HG03025 (cell line): ENCODE data around the gene UBXN10.

Source experiments
- ATAC-seq: cut with Tn5 transposase; IDR thresholded peaks from one replicate; pipeline ENCODE4 v1.9.1; 2021; ENCODE audit warnings: mild to moderate bottlenecking, moderate library complexity; ENCODE audit not compliant: unreplicated experiment, low FRiP score

The UBXN10 gene

DNA sequence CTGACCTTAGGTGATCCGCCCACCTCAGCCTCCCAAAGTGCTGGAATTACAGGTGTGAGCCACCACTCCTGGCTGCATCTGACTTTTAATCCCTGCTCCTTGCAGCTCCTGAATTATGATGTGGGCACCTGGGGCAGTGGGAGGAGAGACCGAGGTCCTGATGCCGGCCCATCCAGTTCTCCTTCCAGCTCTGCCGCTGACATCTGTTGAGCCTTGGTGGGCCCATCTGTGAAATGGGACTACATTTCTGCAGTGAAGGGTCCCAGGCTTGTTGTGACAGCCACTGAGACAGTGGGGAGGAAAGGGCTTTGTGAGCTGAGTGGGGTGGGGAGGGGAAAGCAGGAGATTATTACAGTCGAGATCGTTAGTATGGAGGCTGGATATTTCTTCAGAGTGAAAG lies 34.9 kb upstream of the UBXN10 start:
- no peak for ATAC-seq

DNA sequence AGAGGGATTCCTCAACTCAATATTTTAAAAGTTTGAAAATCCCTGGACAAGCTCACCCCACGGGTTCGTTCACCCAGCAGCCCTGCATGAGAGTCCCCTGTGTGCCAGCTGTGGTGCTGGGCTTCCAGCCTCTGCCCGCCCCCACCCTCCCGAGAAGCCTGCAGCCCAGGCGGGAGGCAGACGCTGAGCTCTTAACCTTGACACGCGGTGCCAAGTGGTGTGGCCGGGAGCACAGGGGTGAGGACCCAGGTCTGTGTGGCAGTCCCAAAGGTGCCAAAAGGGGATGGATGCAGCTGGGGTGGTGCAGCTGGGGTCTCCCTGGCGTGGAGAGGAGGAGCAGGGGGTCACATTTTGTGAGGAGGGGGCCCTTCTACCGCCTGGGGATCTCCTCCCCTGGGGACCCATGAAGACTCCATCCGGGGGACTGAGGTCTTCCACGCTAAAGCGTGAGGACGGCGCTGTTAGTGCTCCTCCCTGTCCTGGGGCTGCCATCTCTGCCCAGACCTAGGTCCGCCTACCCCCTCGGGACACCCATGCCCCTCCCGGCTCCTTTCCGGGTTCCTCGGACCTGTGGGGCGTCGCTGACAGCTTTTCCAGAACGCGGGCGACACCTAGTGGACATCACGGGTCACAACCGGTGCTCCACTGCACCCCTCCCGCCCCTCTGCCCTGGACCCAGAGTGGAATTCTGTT lies 33.8 kb upstream of the UBXN10 start:
- ATAC-seq: no peak

- no peak for ATAC-seq
These were observed 33.3 kb upstream of the UBXN10 start for GRCh38 chr1:20152599-20152930.

GRCh38 chr1:20153000-20153418 lies 32.9 kb upstream of the UBXN10 start:
- ATAC-seq: no peak

GRCh38 chr1:20154301-20154831 lies 31.5 kb upstream of the UBXN10 start:
- no peak for ATAC-seq

- ATAC-seq: no peak
These were observed 27.4 kb upstream of the UBXN10 start for GRCh38 chr1:20158358-20159070.

GRCh38 chr1:20160034-20160433 lies 25.9 kb upstream of the UBXN10 start:
- ATAC-seq: no peak

- no peak for ATAC-seq
These were observed 21.1 kb upstream of the UBXN10 start for GRCh38 chr1:20164694-20165202.

- no peak for ATAC-seq
These were observed 20.4 kb upstream of the UBXN10 start for GRCh38 chr1:20165522-20165951.

DNA sequence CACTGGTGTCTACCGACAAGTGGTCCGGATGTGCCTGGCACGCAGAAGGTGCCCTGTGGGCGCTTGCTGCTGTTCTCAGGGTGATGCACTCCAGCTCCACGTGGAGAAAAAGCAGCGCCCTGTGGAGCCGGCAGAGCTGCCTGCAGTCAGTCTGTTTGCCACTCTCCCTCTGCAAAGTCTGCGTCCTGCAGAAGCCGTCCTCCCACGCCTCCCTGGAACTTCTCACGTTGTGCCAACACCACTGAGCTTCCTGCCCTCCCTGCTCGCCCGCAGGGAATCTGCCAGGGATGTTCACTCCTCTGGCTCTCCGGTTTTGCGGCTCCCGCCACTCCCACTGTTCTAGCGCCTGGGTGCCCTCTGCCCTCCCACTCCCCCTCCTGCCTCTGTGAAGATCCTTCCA lies 19.8 kb upstream of the UBXN10 start:
- ATAC-seq: no peak

GRCh38 chr1:20167126-20167525 lies 18.8 kb upstream of the UBXN10 start:
- ATAC-seq: no peak

GRCh38 chr1:20168564-20169491 lies 17.1 kb upstream of the UBXN10 start:
- ATAC-seq: no peak

DNA sequence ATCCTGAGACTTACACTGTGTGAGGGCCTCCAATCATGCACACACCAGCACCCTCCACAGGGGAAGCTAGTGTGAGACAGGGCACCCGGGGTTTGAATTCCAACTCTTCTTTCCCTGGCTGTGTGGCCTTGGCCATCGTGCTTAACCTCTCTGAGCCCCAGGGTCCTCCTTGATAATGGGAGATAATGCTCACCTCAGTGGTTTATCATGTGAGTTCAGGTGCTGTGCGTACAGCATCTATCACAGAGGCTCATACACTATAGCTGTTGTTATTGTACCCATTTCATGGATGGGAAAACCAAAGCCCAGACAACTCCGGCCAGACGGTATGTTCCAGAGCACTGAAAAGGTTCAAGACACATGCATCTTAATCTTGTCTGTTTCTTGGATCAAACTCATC lies 16.0 kb upstream of the UBXN10 start:
- ATAC-seq: no peak

- no peak for ATAC-seq
These were observed 13.8 kb upstream of the UBXN10 start for GRCh38 chr1:20172033-20172590.

DNA sequence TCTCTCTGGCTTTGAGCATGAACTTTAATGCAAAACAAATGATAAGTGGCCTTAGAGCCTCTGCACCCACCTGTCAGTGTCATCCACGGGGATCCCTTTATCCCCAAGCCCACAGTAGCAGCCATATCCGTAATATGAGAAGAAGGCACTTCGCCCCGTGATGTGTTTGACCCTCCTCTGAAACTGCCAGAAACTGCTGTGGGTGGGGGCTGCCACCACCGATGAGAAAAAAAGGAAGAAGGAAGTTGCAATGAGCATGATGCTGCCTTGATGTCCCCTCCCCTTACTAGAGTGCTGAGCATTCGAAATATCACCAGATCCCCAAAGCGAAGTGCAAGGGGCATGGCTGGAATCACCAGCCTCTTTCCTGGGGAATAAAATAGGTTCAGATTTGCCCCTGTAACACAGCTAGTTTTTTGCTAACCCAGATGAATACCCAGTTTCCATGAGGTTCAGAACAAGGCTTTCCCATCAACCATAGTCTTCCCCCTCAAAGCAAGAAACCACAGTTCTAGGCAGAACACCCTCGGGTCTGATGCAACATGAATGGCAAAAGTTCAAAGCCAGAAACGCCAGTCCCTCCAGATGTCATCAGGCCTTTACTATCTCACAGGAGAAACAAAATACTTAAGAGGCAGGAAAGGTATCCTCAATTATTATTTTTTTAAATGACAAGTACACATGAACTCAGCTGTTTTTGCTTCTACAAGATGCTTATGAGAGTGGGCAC lies 10.8 kb upstream of the UBXN10 start:
- ATAC-seq: no peak

DNA sequence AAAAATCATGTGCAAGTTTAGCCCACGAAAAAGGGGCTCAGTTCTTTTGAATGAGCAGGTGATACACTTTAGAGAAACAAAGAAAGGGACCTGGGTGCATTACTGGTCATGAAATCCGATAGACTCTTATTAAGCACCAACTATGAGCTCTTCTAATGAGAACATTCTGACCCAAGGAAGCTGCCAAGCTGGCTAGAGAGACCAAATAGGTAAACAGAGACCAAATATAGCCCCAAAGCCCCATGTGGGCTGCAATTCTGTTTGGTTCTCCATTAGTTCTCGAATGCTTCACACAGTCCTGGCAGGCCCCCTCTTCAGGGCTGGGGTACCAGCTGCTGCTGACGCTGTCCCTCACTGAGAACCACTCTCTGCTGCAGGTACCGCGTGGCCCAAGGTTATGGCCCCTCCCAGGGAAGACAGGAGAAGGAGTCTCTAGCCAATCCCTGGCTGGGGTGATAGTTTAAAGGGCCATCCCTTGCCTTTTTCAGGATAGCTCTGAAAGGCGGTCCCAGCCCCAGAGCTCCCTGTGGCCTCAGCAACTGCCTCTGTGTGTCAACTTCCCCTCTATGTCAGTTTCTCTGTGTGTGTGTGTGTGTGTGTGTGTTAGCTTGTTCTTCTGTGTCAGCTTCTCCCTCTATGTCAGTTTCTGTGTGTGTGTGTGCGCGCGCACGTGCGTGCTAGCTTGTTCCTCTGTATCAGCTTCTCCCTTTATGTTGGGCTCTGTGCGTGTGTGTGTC lies 7.1 kb upstream of the UBXN10 start:
- ATAC-seq: no peak

DNA sequence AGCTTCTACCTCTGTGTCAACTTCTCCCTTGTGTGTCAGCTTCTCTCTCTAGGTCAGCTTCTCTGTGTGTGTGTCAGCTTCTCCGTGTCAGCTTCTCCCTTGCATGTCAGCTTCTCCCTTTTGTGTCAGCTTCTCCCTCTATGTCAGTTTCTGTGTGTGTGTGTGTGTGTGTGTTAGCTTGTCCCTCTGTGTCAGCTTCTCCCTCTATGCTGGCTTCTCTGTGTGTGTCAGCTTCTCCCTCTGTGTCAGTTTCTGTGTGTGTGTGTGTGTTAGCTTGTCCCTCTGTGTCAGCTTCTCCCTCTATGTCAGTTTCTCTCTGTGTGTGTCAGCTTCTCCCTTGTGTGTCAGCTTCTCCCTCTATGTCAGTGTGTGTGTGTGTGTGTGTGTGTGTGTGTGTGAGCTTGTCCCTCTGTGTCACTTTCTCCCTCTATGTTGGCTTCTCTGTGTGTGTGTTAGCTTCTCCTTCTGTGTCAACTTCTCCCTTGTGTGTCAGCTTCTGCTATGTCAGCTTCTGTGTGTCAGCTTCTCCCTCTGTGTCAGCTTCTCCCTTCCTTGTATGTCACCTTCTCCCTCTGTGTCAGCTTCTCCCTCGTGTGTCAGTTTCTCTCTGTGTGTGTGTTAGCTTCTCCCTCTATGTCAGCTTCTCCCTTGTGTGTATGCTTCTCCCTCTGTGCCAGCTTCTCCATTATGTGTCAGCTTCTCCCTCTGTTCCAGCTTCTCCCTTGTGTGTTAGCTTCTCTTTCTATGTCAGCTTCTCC lies 6.3 kb upstream of the UBXN10 start:
- ATAC-seq: no peak

DNA sequence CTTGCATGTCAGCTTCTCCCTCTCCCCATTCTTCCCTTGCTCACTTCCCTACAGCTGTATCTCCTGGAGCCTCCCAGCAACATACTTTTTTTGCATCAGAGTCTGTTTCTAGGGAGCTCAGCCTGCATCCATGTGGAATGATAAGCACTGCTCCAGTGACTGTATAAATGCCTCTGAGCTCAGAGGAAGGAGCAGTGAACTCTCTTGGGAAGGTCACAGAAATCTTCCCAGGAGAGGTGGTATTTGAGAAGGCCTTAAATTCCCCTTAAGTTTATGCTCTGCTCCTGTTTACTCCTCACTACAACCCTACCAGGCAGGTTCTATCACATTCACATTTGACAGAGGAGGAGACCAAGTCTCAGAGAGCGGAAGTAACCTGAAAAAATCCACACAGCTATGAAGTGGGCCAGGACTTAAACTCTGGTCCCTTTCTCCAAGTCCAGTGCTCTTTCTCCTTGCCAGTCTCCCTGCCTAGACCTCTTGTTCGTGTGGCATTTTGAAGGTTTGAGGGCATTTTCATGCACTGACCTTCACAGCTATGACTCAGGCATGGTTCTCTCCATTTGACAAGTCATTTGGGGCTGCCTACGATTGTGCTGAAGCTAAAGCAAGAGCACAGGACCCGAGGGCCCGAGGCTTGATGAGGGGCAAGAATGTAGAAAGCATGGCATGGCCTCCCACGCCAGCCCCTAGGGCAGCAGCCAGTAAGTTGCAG lies 5.6 kb upstream of the UBXN10 start:
- ATAC-seq: no peak
